Keratinocyte (primary cell): ENCODE data around the gene PRPH2.

Experiments used
- CTCF ChIP-seq, 3 experiments: IDR thresholded peaks in 1 of 3; conservative IDR thresholded peaks in 1 of 3; optimal IDR thresholded peaks in 1 of 3; 2 replicates in 2 of 3; 3 replicates in 1 of 3; pipeline versions ENCODE3 to v1.5.1; 2011; ENCODE audit warnings: low read length in 3 of 3, mild to moderate bottlenecking in 3 of 3, moderate library complexity in 2 of 3, control low read depth in 1 of 3, inconsistent platforms in 1 of 3; ENCODE audit not compliant: insufficient read depth in 2 of 3; ENCODE audit errors: extremely low read depth in 1 of 3
- EZH2 ChIP-seq: IDR thresholded peaks from one replicate; pipeline ENCODE4 v1.6.1; 2012; ENCODE audit warnings: inconsistent platforms, mild to moderate bottlenecking, low read length, moderate library complexity

GRCh38 chr6:42748203-42748898 lies 26.0 kb upstream of the PRPH2 start:
- no peak for TF ChIP-seq CTCF (optimal IDR thresholded peaks at IDR 0.05 in 1 of 3, IDR thresholded peaks at IDR 0.05 in 1 of 3, conservative IDR thresholded peaks at IDR 0.05 in 1 of 3; ENCODE audit: extremely low read depth in 1 of 3, insufficient read depth in 2 of 3, low read length in 3 of 3)
- no peak for TF ChIP-seq EZH2
